22Rv1 (cell line): ENCODE data around the gene ATP2B2.

ENCODE experiments used
- CTCF ChIP-seq: fragments of 450-650 bp; IDR thresholded peaks from 2 replicates; pipeline ENCODE4 v1.5.1; 2017; ENCODE audit warnings: mild to moderate bottlenecking
- ZFX ChIP-seq: fragments of 450-650 bp; IDR thresholded peaks from 2 replicates; pipeline ENCODE4 v1.6.1; 2017; ENCODE audit warnings: antibody characterized with exemption, borderline replicate concordance

- TF ChIP-seq CTCF: no peak
- no peak for TF ChIP-seq ZFX
Observed at GRCh38 chr3:10434938-10435336, 70.4 kb downstream of the ATP2B2 start.
